HepG2 (cell line): Measurements from ENCODE around the gene SNX13. TPM values are rescaled to one million over a fixed set of nuclear protein-coding genes. Genes with fewer than 3 reads are reported as not detected.

Source experiments
- CHCHD3 ChIP-seq: sonication (generic); formaldehyde crosslinking; IDR thresholded peaks from 2 replicates; pipeline ENCODE4 v1.8.0; 2022; ENCODE audit warnings: mild to moderate bottlenecking, missing genetic modification reagents, moderate library complexity
- FOSL1 ChIP-seq: sonication (generic); formaldehyde crosslinking; IDR thresholded peaks from 2 replicates; pipeline ENCODE4 v1.9.0; 2021; ENCODE audit warnings: missing genetic modification reagents, borderline replicate concordance
- HNF4G ChIP-seq, 2 experiments: sonication (generic) in 1 of 2; formaldehyde crosslinking in 1 of 2; IDR thresholded peaks; 2 replicates each; pipeline versions ENCODE4 v1.4.0 to v1.6.1; 2011 to 2020; ENCODE audit warnings: borderline replicate concordance in 2 of 2, low read depth in 2 of 2, mild to moderate bottlenecking in 2 of 2, low read length in 1 of 2, missing genetic modification reagents in 1 of 2, moderate library complexity in 1 of 2
- MLLT10 ChIP-seq: sonication (generic); formaldehyde crosslinking; IDR thresholded peaks from 2 replicates; pipeline ENCODE4 v1.4.0; 2020; ENCODE audit warnings: missing genetic modification reagents
- PPARG ChIP-seq: conservative IDR thresholded peaks from 2 replicates; pipeline ENCODE4 v1.6.1; 2016; ENCODE audit warnings: missing biosample characterization, missing genetic modification reagents
- RFX3 ChIP-seq: IDR thresholded peaks from 2 replicates; pipeline ENCODE4 v1.6.1; 2016; ENCODE audit warnings: missing biosample characterization, missing genetic modification reagents
- ZNF30 ChIP-seq: sonication (generic); formaldehyde crosslinking; IDR thresholded peaks from 2 replicates; pipeline ENCODE4 v1.5.0; 2020; ENCODE audit warnings: mild to moderate bottlenecking, missing genetic modification reagents
- ZNF562 ChIP-seq: sonication (generic); formaldehyde crosslinking; IDR thresholded peaks from 2 replicates; pipeline ENCODE4 v1.8.0; 2022; ENCODE audit warnings: missing genetic modification reagents, borderline replicate concordance
- ZNF619 ChIP-seq: sonication (generic); formaldehyde crosslinking; IDR thresholded peaks from 2 replicates; pipeline ENCODE4 v1.4.0; 2020; ENCODE audit warnings: mild to moderate bottlenecking, missing genetic modification reagents
- ZNF883 ChIP-seq: sonication (generic); formaldehyde crosslinking; IDR thresholded peaks from 2 replicates; pipeline ENCODE4 v1.5.1; 2020; ENCODE audit warnings: mild to moderate bottlenecking, missing genetic modification reagents; ENCODE audit errors: not compliant biosample characterization
- ZZZ3 ChIP-seq: sonication (generic); formaldehyde crosslinking; IDR thresholded peaks from 2 replicates; pipeline ENCODE4 v1.4.0; 2020; ENCODE audit warnings: missing genetic modification reagents, mild to moderate bottlenecking, borderline replicate concordance
- polyA plus RNA-seq, 8 experiments: library from polyadenylated mRNA; depleted of rRNA in 3 of 8; stranded (reverse) in 7 of 8; unstranded in 1 of 8; fragments of >200 nt; fragmentation: Illumina TruSeq in 4 of 8; extraction: Trizol in 4 of 8; gene quantifications; 2 replicates each; pipeline versions ENCODE4 v1.2.1 to v1.2.3, GENCODE V29; 2011 to 2016; ENCODE audit warnings: low read depth in 4 of 8, missing spikeins in 1 of 8, mixed read lengths in 1 of 8; ENCODE audit not compliant: insufficient read depth in 1 of 8
- total RNA-seq, 5 experiments: library from RNA; depleted of rRNA; stranded (reverse); fragments of >200 nt; fragmentation: Illumina TruSeq; extraction: Trizol; gene quantifications; 2 replicates each; pipeline ENCODE4 v1.2.3, GENCODE V29; 2016; ENCODE audit warnings: low read depth in 1 of 5
- TF ChIP-seq, protein P1 (sequence below): sonication (generic); formaldehyde crosslinking; IDR thresholded peaks from 2 replicates; pipeline ENCODE4 v1.8.1; 2023; ENCODE audit warnings: mild to moderate bottlenecking, missing genetic modification reagents
- TF ChIP-seq, protein P2 (sequence below): sonication (generic); formaldehyde crosslinking; IDR thresholded peaks from 2 replicates; pipeline ENCODE4 v1.5.0; 2020; ENCODE audit warnings: missing genetic modification reagents
- TF ChIP-seq, protein P3 (sequence below): sonication (generic); formaldehyde crosslinking; IDR thresholded peaks from 2 replicates; pipeline ENCODE4 v1.4.0; 2020; ENCODE audit warnings: missing genetic modification reagents
- TF ChIP-seq, protein P4 (sequence below): sonication (generic); formaldehyde crosslinking; IDR thresholded peaks from 2 replicates; pipeline ENCODE4 v1.9.0; 2021; ENCODE audit warnings: missing genetic modification reagents, mild to moderate bottlenecking, borderline replicate concordance
- TF ChIP-seq, protein P5 (sequence below): sonication (generic); formaldehyde crosslinking; IDR thresholded peaks from 2 replicates; pipeline ENCODE4 v1.4.0; 2020; ENCODE audit warnings: missing genetic modification reagents, borderline replicate concordance

The SNX13 gene
- total and polyA plus RNA-seq, 2 of the 13 experiments (the other 11 are each of a cell fraction or from before 2014, with no cell fraction given): 14.3 to 32.3 TPM

DNA sequence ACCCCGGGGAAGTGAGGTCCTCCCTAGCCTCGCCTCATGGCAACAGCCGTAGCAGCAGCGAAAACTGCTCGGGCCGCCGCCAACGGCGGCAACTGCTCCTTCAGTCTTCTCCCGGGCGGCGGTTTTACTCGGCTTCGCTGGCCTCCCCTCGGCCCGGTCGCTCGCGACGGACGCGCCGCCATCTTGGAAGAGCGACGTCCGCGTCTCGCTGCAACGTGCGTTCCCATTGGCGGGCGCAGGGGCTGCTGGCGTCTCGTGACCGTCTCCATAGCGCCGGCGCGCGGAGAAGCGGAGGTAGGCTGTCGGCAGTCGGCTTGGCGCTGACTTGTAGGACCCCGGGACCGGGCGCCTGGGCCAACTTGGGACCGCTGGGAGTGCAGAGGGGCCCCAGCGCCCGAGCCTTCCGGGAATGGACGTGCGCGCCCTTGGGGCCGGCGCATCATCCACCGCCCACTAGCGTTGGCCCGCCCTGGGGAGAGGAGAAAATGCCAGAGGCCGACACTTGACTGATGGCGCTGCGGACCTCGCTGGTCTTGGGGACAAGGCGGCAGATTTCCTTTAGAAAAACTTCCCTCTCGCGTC lies at the start of gene SNX13 (continued):
- peak; percentile 85 for TF ChIP-seq ZNF619
- no peak; the same call in 1 of the 2 replicates for TF ChIP-seq ZNF30 (CRISPR knock-in tag)
- TF ChIP-seq PPARG (CRISPR knock-in tag): peak; percentile 68
- TF ChIP-seq, protein P1, sequence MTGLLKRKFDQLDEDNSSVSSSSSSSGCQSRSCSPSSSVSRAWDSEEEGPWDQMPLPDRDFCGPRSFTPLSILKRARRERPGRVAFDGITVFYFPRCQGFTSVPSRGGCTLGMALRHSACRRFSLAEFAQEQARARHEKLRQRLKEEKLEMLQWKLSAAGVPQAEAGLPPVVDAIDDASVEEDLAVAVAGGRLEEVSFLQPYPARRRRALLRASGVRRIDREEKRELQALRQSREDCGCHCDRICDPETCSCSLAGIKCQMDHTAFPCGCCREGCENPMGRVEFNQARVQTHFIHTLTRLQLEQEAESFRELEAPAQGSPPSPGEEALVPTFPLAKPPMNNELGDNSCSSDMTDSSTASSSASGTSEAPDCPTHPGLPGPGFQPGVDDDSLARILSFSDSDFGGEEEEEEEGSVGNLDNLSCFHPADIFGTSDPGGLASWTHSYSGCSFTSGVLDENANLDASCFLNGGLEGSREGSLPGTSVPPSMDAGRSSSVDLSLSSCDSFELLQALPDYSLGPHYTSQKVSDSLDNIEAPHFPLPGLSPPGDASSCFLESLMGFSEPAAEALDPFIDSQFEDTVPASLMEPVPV (CRISPR knock-in tag): no peak
- no peak for TF ChIP-seq HNF4G (IDR thresholded peaks at IDR 0.05; ENCODE audit: borderline replicate concordance, low read depth, low read length)
- TF ChIP-seq HNF4G (CRISPR knock-in tag; IDR thresholded peaks at IDR 0.05; ENCODE audit: borderline replicate concordance, low read depth): 0 out of 2 replicates have a peak, but pooled peaks have one; percentile 32
- TF ChIP-seq, protein P2, sequence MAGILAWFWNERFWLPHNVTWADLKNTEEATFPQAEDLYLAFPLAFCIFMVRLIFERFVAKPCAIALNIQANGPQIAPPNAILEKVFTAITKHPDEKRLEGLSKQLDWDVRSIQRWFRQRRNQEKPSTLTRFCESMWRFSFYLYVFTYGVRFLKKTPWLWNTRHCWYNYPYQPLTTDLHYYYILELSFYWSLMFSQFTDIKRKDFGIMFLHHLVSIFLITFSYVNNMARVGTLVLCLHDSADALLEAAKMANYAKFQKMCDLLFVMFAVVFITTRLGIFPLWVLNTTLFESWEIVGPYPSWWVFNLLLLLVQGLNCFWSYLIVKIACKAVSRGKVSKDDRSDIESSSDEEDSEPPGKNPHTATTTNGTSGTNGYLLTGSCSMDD (CRISPR knock-in tag): no peak
- TF ChIP-seq, protein P3, sequence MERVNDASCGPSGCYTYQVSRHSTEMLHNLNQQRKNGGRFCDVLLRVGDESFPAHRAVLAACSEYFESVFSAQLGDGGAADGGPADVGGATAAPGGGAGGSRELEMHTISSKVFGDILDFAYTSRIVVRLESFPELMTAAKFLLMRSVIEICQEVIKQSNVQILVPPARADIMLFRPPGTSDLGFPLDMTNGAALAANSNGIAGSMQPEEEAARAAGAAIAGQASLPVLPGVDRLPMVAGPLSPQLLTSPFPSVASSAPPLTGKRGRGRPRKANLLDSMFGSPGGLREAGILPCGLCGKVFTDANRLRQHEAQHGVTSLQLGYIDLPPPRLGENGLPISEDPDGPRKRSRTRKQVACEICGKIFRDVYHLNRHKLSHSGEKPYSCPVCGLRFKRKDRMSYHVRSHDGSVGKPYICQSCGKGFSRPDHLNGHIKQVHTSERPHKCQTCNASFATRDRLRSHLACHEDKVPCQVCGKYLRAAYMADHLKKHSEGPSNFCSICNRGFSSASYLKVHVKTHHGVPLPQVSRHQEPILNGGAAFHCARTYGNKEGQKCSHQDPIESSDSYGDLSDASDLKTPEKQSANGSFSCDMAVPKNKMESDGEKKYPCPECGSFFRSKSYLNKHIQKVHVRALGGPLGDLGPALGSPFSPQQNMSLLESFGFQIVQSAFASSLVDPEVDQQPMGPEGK (CRISPR knock-in tag): peak; percentile 77
- no peak for TF ChIP-seq FOSL1 (CRISPR knock-in tag)
- TF ChIP-seq CHCHD3 (CRISPR knock-in tag): no peak
- TF ChIP-seq, protein P4, sequence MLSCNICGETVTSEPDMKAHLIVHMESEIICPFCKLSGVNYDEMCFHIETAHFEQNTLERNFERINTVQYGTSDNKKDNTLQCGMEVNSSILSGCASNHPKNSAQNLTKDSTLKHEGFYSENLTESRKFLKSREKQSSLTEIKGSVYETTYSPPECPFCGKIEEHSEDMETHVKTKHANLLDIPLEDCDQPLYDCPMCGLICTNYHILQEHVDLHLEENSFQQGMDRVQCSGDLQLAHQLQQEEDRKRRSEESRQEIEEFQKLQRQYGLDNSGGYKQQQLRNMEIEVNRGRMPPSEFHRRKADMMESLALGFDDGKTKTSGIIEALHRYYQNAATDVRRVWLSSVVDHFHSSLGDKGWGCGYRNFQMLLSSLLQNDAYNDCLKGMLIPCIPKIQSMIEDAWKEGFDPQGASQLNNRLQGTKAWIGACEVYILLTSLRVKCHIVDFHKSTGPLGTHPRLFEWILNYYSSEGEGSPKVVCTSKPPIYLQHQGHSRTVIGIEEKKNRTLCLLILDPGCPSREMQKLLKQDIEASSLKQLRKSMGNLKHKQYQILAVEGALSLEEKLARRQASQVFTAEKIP (CRISPR knock-in tag): no peak
- TF ChIP-seq ZNF562: no peak
- TF ChIP-seq RFX3: peak; percentile 70
- peak; percentile 70; the same call in 1 of the 2 replicates for TF ChIP-seq ZZZ3 (CRISPR knock-in tag)
- TF ChIP-seq MLLT10 (CRISPR knock-in tag): no peak
- TF ChIP-seq, protein P5, sequence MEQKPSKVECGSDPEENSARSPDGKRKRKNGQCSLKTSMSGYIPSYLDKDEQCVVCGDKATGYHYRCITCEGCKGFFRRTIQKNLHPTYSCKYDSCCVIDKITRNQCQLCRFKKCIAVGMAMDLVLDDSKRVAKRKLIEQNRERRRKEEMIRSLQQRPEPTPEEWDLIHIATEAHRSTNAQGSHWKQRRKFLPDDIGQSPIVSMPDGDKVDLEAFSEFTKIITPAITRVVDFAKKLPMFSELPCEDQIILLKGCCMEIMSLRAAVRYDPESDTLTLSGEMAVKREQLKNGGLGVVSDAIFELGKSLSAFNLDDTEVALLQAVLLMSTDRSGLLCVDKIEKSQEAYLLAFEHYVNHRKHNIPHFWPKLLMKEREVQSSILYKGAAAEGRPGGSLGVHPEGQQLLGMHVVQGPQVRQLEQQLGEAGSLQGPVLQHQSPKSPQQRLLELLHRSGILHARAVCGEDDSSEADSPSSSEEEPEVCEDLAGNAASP: peak; percentile 40; the same call in 1 of the 2 replicates
- no peak for TF ChIP-seq ZNF883
